Endothelial cell of umbilical vein (primary cell): Measurements from ENCODE around the gene PON3. TPM values are rescaled to one million over a fixed set of nuclear protein-coding genes. Genes with fewer than 3 reads are reported as not detected.

Source experiments
- BruUV-seq: library from RNA; stranded (reverse); fragments of 400-500 nt; replicated peaks from 2 replicates; lab custom pipeline; 2021; lab: Mats Ljungman, UMichigan
- CTCF ChIA-PET: fragments of 300-600, 350-600 bp; sonication (Branson Sonifier 250); formaldehyde crosslinking; loops from one replicate; lab custom pipeline; 2021; ENCODE audit warnings: antibody characterized with exemption, inconsistent platforms; lab: Charles Lee
- POLR2A ChIA-PET: fragments of 300-600, 350-600 bp; sonication (Branson Sonifier 250); formaldehyde crosslinking; loops from one replicate; lab custom pipeline; 2021; ENCODE audit warnings: antibody characterized with exemption, inconsistent platforms; lab: Charles Lee
- DNase-seq: peaks from one replicate; pipeline ENCODE4 v3.0.0-alpha.2; 2011; ENCODE audit warnings: low read depth, low spot score
- FAIRE-seq: peaks from 2 replicates; lab custom pipeline; 2011; peaks lifted over from hg19 to GRCh38; lab: Jason Lieb, UNC
- H2AFZ ChIP-seq: 2 replicates; pipeline ENCODE4 v1.6.0; 2012; ENCODE audit warnings: low read depth, low read length, control low read depth, inconsistent platforms
- H3K27ac ChIP-seq: 2 replicates; pipeline ENCODE4 v1.5.1; 2011; ENCODE audit warnings: low read depth, mild to moderate bottlenecking, control low read depth, low read length, moderate library complexity; ENCODE audit not compliant: insufficient read depth
- H3K27me3 ChIP-seq, 2 experiments: 2 replicates each; pipeline versions ENCODE4 v1.6.0 to v1.6.1; 2011; ENCODE audit warnings: low read length in 2 of 2, mixed read lengths in 1 of 2; ENCODE audit not compliant: control insufficient read depth in 2 of 2, insufficient read depth in 2 of 2
- H3K36me3 ChIP-seq, 2 experiments: 2 replicates in 1 of 2; 3 replicates in 1 of 2; pipeline ENCODE4 v1.5.1; 2011; ENCODE audit warnings: low read length in 2 of 2, mild to moderate bottlenecking in 1 of 2, moderate library complexity in 1 of 2; ENCODE audit not compliant: control insufficient read depth in 2 of 2, insufficient read depth in 2 of 2; ENCODE audit errors: extremely low read depth in 1 of 2
- H3K4me1 ChIP-seq: 3 replicates; pipeline ENCODE4 v1.5.1; 2011; ENCODE audit warnings: mild to moderate bottlenecking, low read length; ENCODE audit not compliant: control insufficient read depth, insufficient read depth; ENCODE audit errors: extremely low read depth
- H3K4me2 ChIP-seq: 2 replicates; pipeline ENCODE4 v1.6.1; 2011; ENCODE audit warnings: low read length, control low read depth, mixed read lengths; ENCODE audit not compliant: insufficient read depth
- H3K4me3 ChIP-seq, 3 experiments: fragments of 200-600 bp in 1 of 3; sonication (generic), shearing (Covaris generic) in 1 of 3; replicated peaks in 1 of 3; 2 replicates each; pipeline ENCODE4 v1.5.1; 2011 to 2016; ENCODE audit warnings: control low read depth in 3 of 3, low read length in 3 of 3, mild to moderate bottlenecking in 2 of 3, inconsistent platforms in 1 of 3, low read depth in 1 of 3, moderate library complexity in 1 of 3; ENCODE audit not compliant: insufficient read depth in 1 of 3
- H3K79me2 ChIP-seq: 2 replicates; pipeline ENCODE4 v1.6.0; 2012; ENCODE audit warnings: low read length, inconsistent platforms; ENCODE audit not compliant: control insufficient read depth, insufficient read depth
- H3K9ac ChIP-seq: replicated peaks from 2 replicates; pipeline ENCODE3; 2011; ENCODE audit warnings: low read length, control low read depth; ENCODE audit not compliant: insufficient read depth; ENCODE audit errors: extremely low read depth
- H3K9me1 ChIP-seq: replicated peaks from 3 replicates; pipeline ENCODE4 v1.6.0; 2011; ENCODE audit warnings: mild to moderate bottlenecking, low read length; ENCODE audit not compliant: control insufficient read depth, insufficient read depth; ENCODE audit errors: extremely low read depth
- H3K9me3 ChIP-seq: replicated peaks from 2 replicates; pipeline ENCODE4 v1.5.1; 2012; ENCODE audit warnings: low read length, inconsistent platforms; ENCODE audit not compliant: control insufficient read depth, insufficient read depth
- H4K20me1 ChIP-seq: replicated peaks from 2 replicates; pipeline ENCODE3; 2011; ENCODE audit warnings: mild to moderate bottlenecking, low read length; ENCODE audit not compliant: control insufficient read depth, insufficient read depth; ENCODE audit errors: extremely low read depth
- EZH2 ChIP-seq: IDR thresholded peaks from 2 replicates; pipeline ENCODE4 v1.6.1; 2012; ENCODE audit warnings: borderline replicate concordance, low read depth, mild to moderate bottlenecking, moderate library complexity, low read length, inconsistent platforms; ENCODE audit not compliant: severe bottlenecking
- FOS ChIP-seq: IDR thresholded peaks from 2 replicates; pipeline ENCODE4 v1.6.1; 2011; ENCODE audit warnings: mild to moderate bottlenecking, low read length, moderate library complexity, borderline replicate concordance; ENCODE audit not compliant: insufficient read depth
- GATA2 ChIP-seq: IDR thresholded peaks from 2 replicates; pipeline ENCODE4 v1.7.0; 2011; ENCODE audit warnings: low read depth, mild to moderate bottlenecking, moderate library complexity, mixed read lengths, low read length; ENCODE audit not compliant: insufficient read length, insufficient read depth
- JUN ChIP-seq: IDR thresholded peaks from 2 replicates; pipeline ENCODE4 v1.6.1; 2011; ENCODE audit warnings: borderline replicate concordance, low read depth; ENCODE audit not compliant: insufficient read length, insufficient read depth
- MYC ChIP-seq: IDR thresholded peaks from one replicate; pipeline ENCODE4 v1.6.1; 2011; ENCODE audit warnings: mild to moderate bottlenecking, low read depth, low read length
- POLR2A ChIP-seq: IDR thresholded peaks from 2 replicates; pipeline ENCODE4 v1.6.1; 2012; ENCODE audit warnings: low read depth, mild to moderate bottlenecking, control low read depth, low read length
- POLR2AphosphoS5 ChIP-seq: IDR thresholded peaks from 2 replicates; pipeline ENCODE4 v1.6.1; 2012; ENCODE audit warnings: low read depth, mild to moderate bottlenecking, control low read depth, low read length, moderate library complexity; ENCODE audit not compliant: insufficient read depth
- dilution Hi-C: fragments of 300-500 bp; cut with MboI; formaldehyde crosslinking; loops from one replicate; pipeline ENCODE4 v1.15.0; 2019; ENCODE audit warnings: low sequenced_read_pairs; ENCODE audit not compliant: extremely low pct_ligation_motif_present
- intact Hi-C: fragments of 100-400 bp; cut with micrococcal nuclease; formaldehyde crosslinking; loops from one replicate; pipeline ENCODE4 v1.10.0; 2022
- polyA plus RNA-seq, 4 experiments: library from polyadenylated mRNA; depleted of rRNA in 3 of 4; stranded (reverse) in 3 of 4; unstranded in 1 of 4; fragments of >200 nt; gene quantifications; 2 replicates each; pipeline versions ENCODE4 v1.2.1 to v1.2.3, GENCODE V29; 2011 to 2012; ENCODE audit warnings: missing spikeins in 1 of 4
- total RNA-seq: library from RNA; stranded (reverse); gene quantifications from 2 replicates; pipeline ENCODE4 v1.2.3, GENCODE V29; 2021
- TF ChIP-seq, protein P1 (sequence below): IDR thresholded peaks from 2 replicates; pipeline ENCODE4 v1.6.1; 2011; ENCODE audit not compliant: insufficient read depth, insufficient read length
- TF ChIP-seq, protein P2 (sequence below), 2 donors: IDR thresholded peaks; 1 replicate in 1 of 2; 2 replicates in 1 of 2; pipeline ENCODE4 v1.5.1; 2011; ENCODE audit warnings: low read length in 2 of 2, mild to moderate bottlenecking in 2 of 2, moderate library complexity in 2 of 2, control low read depth in 1 of 2, inconsistent platforms in 1 of 2, low read depth in 1 of 2; ENCODE audit not compliant: insufficient read depth in 1 of 2; ENCODE audit errors: extremely low read depth in 1 of 2

Gene PON3
- total and polyA plus RNA-seq, 2 donors (not counting 3 experiments of a cell fraction or from before 2014, with no cell fraction given), result 0.83 to 3.4 TPM

DNA sequence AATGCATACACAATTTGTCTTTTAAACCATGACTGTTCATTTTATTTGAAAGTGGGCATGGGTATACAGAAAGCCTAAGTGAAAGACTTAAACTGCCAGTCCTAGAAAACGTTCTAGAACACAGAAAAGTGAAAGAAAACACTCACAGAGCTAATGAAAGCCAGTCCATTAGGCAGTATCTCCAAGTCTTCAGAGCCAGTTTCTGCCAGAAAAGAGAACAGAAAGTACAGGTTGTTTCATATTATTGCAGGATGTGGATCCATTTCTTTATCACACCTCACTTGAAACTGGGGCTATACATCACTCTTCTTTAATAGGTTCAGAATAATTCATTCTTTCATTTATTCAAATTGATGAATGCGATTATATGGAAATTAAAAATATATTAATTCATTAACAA is 79.6 kb downstream of the PON3 start:
- CTCF ChIA-PET, result no interaction called here
- POLR2A ChIA-PET, result no interaction called here
- Histone ChIP-seq H3K4me1 (no peaks in the 10 kb centered on the region), H3K9ac (no peak overlapping the region), H2AFZ (no peak overlapping the region), H3K9me3 (no peaks in the 10 kb centered on the region), H3K36me3 (no peaks in the 10 kb centered on the region), H3K9me1 (no peaks in the 10 kb centered on the region), H3K27ac (no peak overlapping the region), H4K20me1 (no peaks in the 10 kb centered on the region), H3K4me2 (no peak overlapping the region), H3K79me2 (no peaks in the 10 kb centered on the region), H3K27me3 (no peaks in the 10 kb centered on the region), H3K4me3 (no peak overlapping the region)
- dilution Hi-C loops (no loop called here), intact Hi-C loops (loop anchor here (1.0 kb wide), 1 partner anchor 8 kb away; the partner anchor contains the start of gene PON1)
- TF ChIP-seq, protein P1, sequence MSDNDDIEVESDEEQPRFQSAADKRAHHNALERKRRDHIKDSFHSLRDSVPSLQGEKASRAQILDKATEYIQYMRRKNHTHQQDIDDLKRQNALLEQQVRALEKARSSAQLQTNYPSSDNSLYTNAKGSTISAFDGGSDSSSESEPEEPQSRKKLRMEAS, result no peak
- TF ChIP-seq FOS (no peak), JUN (no peak), GATA2 (no peak), MYC (no peak), POLR2A (no peak), EZH2 (no peak), POLR2AphosphoS5 (no peak)
- TF ChIP-seq, protein P2, sequence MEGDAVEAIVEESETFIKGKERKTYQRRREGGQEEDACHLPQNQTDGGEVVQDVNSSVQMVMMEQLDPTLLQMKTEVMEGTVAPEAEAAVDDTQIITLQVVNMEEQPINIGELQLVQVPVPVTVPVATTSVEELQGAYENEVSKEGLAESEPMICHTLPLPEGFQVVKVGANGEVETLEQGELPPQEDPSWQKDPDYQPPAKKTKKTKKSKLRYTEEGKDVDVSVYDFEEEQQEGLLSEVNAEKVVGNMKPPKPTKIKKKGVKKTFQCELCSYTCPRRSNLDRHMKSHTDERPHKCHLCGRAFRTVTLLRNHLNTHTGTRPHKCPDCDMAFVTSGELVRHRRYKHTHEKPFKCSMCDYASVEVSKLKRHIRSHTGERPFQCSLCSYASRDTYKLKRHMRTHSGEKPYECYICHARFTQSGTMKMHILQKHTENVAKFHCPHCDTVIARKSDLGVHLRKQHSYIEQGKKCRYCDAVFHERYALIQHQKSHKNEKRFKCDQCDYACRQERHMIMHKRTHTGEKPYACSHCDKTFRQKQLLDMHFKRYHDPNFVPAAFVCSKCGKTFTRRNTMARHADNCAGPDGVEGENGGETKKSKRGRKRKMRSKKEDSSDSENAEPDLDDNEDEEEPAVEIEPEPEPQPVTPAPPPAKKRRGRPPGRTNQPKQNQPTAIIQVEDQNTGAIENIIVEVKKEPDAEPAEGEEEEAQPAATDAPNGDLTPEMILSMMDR (IDR thresholded peaks at IDR 0.05; ENCODE audit: extremely low read depth in 1 of 2, insufficient read depth in 1 of 2, low read depth in 1 of 2, low read length in 2 of 2), result no peak
- FAIRE-seq (no peak), DNase-seq (no peak)
- BruUV-seq, result no TSS peak
